Posterior vena cava (tissue), 2 donors: ENCODE results near the gene STUM. TPM values are rescaled to one million over a fixed set of nuclear protein-coding genes. Genes with fewer than 3 reads are reported as not detected.
A peak's percentile ranks its signal among the peaks of the same experiment; 100 is the strongest.

Experiments
- DNase-seq: peaks from one replicate; pipeline ENCODE4 v3.0.0-alpha.2; 2020; ENCODE audit warnings: low spot score
- intact Hi-C, 2 donors: fragments of 100-400 bp; cut with DNase I; formaldehyde crosslinking; loops; one replicate each; pipeline versions ENCODE4 v1.14.1 to v1.14.2; 2022 to 2023
- total RNA-seq, 2 donors: library from RNA; stranded (reverse); fragmentation: NEBNext Ultra II Directional; extraction: Animal tissue kit (Norgen Biotek cat#: 25700); gene quantifications; one replicate each; pipeline ENCODE4 v1.2.1, GENCODE V29; 2021
- donor health status: DM: yes; HTN: yes; CAD: no.
- donor health status: DM: yes; HTN: yes; CAD: no.

STUM gene
- total RNA-seq, 2 donors from 2014 or later: 3.9 to 6.8 TPM

- DNase-seq: peak; percentile 68
- intact Hi-C loops: no loop called here
Measured at GRCh38 chr1:226641671-226642231, 93.2 kb downstream of the STUM start.

DNA sequence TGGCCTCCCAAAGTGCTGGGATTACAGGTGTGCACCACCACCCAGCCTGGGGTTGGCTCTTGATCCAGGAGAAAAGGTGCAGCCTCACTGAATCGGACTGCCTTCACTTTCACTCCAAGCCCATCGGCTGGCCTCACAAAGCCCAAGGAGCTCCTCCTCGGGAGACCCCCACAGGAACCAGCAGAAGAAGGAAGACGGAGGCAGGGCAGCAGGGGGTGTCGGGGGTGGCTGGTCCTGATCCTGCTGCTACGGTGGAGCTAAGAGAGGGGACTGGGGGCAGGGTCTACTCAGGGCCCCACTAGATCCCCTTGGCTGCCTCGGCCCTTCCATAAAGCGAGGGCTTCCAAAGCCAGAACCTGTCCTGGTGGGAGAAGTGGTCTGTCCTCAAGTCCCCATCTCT is 93.9 kb downstream of the STUM start:
- DNase-seq: peak; percentile 36
- intact Hi-C loops: no loop called here

GRCh38 chr1:226643177-226643576 is 94.6 kb downstream of the STUM start:
- DNase-seq: peak; percentile 76

DNA sequence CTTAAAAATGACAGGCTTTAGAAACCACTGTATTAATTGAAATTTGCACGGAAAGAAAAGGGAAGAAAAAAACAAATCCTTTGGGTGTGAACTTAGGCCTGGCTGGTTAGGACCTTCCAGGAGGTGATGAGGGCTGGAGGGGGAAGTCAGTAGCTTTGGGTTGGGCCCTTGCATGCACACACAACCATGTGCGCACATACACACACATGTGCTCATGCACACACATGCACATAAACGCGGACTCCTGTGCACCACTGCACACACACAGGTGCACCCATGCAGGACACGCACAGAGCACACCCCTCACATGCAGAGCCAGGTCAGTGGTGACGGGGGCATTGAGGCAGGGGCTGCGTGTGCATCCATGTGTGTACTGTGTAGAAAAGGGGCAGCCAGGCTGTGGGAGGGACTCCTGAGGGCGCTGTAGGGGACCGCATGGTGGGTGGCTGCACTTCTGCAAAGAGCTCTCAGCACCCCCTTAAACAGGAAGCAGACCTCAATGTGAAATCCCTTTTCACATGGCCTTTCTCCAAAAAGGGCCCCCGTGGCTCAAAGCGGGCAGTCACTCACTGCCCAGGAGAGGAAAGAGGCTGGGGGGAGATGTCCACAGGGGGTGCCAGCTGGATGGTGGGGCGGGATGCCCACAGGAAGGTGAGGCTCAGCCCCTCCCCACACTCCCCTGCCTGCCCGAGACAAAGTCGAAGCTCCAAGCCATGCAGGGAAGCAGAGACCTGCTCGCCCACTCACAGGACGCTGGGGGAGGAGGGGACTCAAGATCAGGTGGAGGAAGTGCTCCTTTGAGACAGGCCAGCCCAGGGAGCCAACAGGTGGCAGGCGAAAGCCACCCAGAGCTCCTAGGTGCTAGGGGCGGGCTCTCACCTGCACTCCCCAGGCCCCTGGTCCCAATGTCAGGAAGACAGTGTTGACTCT is 95.3 kb downstream of the STUM start:
- DNase-seq: peak; percentile 52
- intact Hi-C loops: no loop called here

More at GRCh38 chr1:226643177-226643576, 94.6 kb downstream of the STUM start:
- intact Hi-C loops: no loop called here

GRCh38 chr1:226644541-226645176 is 96.1 kb downstream of the STUM start:
- peak; percentile 54 for DNase-seq

GRCh38 chr1:226645279-226645976 is 96.9 kb downstream of the STUM start:
- intact Hi-C loops: no loop called here
- peak; percentile 50 for DNase-seq

More at GRCh38 chr1:226644541-226645176, 96.1 kb downstream of the STUM start:
- intact Hi-C loops: no loop called here

- intact Hi-C loops: no loop called here
- DNase-seq: peak; percentile 77
Measured at GRCh38 chr1:226646026-226646869, 97.7 kb downstream of the STUM start.

GRCh38 chr1:226646870-226647449 is 98.4 kb downstream of the STUM start:
- DNase-seq: no peak

GRCh38 chr1:226647719-226648118 is 99.2 kb downstream of the STUM start:
- no peak for DNase-seq
- intact Hi-C loops: no loop called here

More at GRCh38 chr1:226646870-226647449, 98.4 kb downstream of the STUM start:
- intact Hi-C loops: no loop called here

GRCh38 chr1:226648421-226648820 is 99.9 kb downstream of the STUM start:
- no peak for DNase-seq
- intact Hi-C loops: no loop called here

GRCh38 chr1:226649244-226649643 is 100.7 kb downstream of the STUM start:
- no peak for DNase-seq
- intact Hi-C loops: no loop called here

DNA sequence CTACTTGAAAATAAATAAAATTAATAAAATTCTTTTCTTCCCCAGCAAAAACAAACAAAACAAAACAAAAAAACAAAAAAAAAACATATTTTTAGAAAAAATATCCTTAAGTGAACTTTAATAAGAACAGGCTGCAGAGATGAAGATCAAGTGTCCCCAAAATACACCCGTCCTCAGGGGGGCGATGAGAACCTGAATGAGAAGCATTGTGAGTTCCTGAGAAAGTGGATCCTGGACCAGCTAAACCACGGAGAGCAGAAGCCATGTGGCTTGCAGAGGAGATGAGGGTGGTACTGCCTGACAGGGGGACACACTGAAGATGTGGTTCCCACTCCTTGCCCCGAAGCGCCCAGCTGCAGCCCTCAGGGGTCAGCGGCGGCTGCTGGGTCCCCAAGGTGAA is 101.2 kb downstream of the STUM start:
- intact Hi-C loops: no loop called here

GRCh38 chr1:226650236-226650841 is 101.8 kb downstream of the STUM start:
- DNase-seq: no peak

More for the DNA sequence above, 101.2 kb downstream of the STUM start:
- no peak for DNase-seq

DNA sequence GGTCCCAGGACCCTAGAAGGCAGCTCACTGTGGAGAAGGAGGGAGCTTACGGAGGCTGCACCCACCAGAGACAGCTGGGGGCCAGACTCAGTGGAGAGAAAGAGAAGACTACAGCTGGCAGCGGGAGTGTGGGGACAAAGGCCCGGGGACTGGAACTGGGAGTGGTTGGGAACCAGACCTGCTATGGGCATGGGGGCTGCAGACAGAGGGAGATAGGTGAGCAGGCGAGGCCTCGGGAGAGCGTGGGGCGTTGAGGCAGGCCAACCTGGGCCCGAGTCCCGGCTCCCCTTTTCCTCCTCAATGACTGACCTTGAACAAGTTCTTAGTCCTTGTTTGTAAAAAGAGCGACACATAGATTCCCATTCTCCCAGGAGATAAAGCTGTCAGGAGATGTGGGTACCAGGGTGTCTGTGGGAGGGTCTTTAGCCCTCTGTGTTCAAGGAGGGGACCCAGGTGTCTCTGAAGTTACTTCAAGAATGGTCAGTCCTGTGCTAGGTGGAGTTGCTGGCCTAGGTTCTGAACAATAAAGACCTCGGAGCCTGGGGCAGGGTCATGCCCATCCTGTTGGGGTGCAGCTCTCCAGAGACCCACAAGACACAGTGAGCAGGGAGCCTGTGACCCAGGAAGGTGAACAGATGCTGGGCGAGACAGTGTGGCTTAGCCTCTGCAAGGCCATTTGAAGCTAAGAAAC is 102.6 kb downstream of the STUM start:
- intact Hi-C loops: no loop called here
- no peak for DNase-seq

More at GRCh38 chr1:226650236-226650841, 101.8 kb downstream of the STUM start:
- intact Hi-C loops: no loop called here

- DNase-seq: no peak
Measured at GRCh38 chr1:226651732-226652105, 103.2 kb downstream of the STUM start.

GRCh38 chr1:226652613-226653012 is 104.0 kb downstream of the STUM start:
- intact Hi-C loops: no loop called here
- DNase-seq: no peak

More at GRCh38 chr1:226651732-226652105, 103.2 kb downstream of the STUM start:
- intact Hi-C loops: no loop called here

GRCh38 chr1:226653311-226653921 is 104.9 kb downstream of the STUM start:
- DNase-seq: no peak
- intact Hi-C loops: no loop called here
